Measurements from ENCODE around the gene EDARADD. TPM values are rescaled to one million over a fixed set of nuclear protein-coding genes. Genes with fewer than 3 reads are reported as not detected.

EDARADD gene
- total RNA-seq, 1 experiment from 2014 or later: 0.91 TPM

- Histone ChIP-seq H3K9ac (ENCODE audit: low read length) (no peak overlapping the region), H4K20me1 (ENCODE audit: low read length) (no peaks in the 10 kb centered on the region), H3K27me3 (ENCODE audit: low read length) (no peaks in the 10 kb centered on the region), H3K9me2 (replicated peaks; ENCODE audit: low read length) (no peaks in the 10 kb centered on the region), H3K27ac (ENCODE audit: low read length) (no peak overlapping the region), H3K9me3 (ENCODE audit: low read length) (no peaks in the 10 kb centered on the region), H3K4me3 (ENCODE audit: low read length) (no peak overlapping the region), H3K36me3 (ENCODE audit: low read depth, low read length) (no peaks in the 10 kb centered on the region; the same call in 1 of the 2 replicates), H3K4me1 (ENCODE audit: insufficient read depth, low read length) (peaks cover 18% of the 10 kb centered on the region), H3F3A (ENCODE audit: low read length, unreplicated experiment) (no peaks in the 10 kb centered on the region), H2AFZ (ENCODE audit: low read length) (no peak overlapping the region), H3K79me2 (ENCODE audit: low read length) (0 out of 2 replicates have a peak, but pooled peaks cover 3% of the 10 kb centered on the region), H3K4me2 (ENCODE audit: low read length) (no peak overlapping the region)
- ChIA-PET POLR2A (ENCODE audit: unreplicated experiment) (no interaction called here), CTCF (no interaction called here)
- no peak for DNase-seq
- BruUV-seq (replicated peaks): no TSS peak
- no peak for ATAC-seq
- no peak for TF ChIP-seq CTCF (conservative IDR thresholded peaks at IDR 0.05; ENCODE audit: low read depth, low read length)
- no peak for TF ChIP-seq EZH2 (IDR thresholded peaks at IDR 0.05; ENCODE audit: low read length, unreplicated experiment)
- TF ChIP-seq EZH2phosphoT487 (IDR thresholded peaks at IDR 0.05; ENCODE audit: borderline replicate concordance, low read length): no peak
- intact Hi-C loops (cut with micrococcal nuclease): loop anchor here (5.0 kb wide), 2 partner anchors 41 to 251 kb away; partner anchors contain the start of gene ERO1B
Observed at GRCh38 chr1:236532850-236533249, 138.8 kb downstream of the EDARADD start.

- TF ChIP-seq CTCF (conservative IDR thresholded peaks at IDR 0.05; ENCODE audit: low read depth, low read length) (no peak), EZH2 (IDR thresholded peaks at IDR 0.05; ENCODE audit: low read length, unreplicated experiment) (no peak), EZH2phosphoT487 (IDR thresholded peaks at IDR 0.05; ENCODE audit: borderline replicate concordance, low read length) (no peak)
- no peak overlapping the region for H3K9ac ChIP-seq (ENCODE audit: low read length)
Observed at GRCh38 chr1:236534151-236534651, 140.1 kb downstream of the EDARADD start.

More at GRCh38 chr1:236534151-236534651, 140.1 kb downstream of the EDARADD start:
- Histone ChIP-seq H3K79me2 (ENCODE audit: low read length) (0 out of 2 replicates have a peak, but pooled peaks cover 3% of the 10 kb centered on the region), H3K36me3 (ENCODE audit: low read depth, low read length) (no peaks in the 10 kb centered on the region; the same call in 1 of the 2 replicates), H3K9me3 (ENCODE audit: low read length) (no peaks in the 10 kb centered on the region), H3K27ac (ENCODE audit: low read length) (no peak overlapping the region), H3K9me2 (replicated peaks; ENCODE audit: low read length) (no peaks in the 10 kb centered on the region), H3F3A (ENCODE audit: low read length, unreplicated experiment) (no peaks in the 10 kb centered on the region), H4K20me1 (ENCODE audit: low read length) (no peaks in the 10 kb centered on the region), H3K4me3 (ENCODE audit: low read length) (no peak overlapping the region), H2AFZ (ENCODE audit: low read length) (no peak overlapping the region), H3K4me2 (ENCODE audit: low read length) (no peak overlapping the region), H3K27me3 (ENCODE audit: low read length) (no peaks in the 10 kb centered on the region), H3K4me1 (ENCODE audit: insufficient read depth, low read length) (peaks cover 18% of the 10 kb centered on the region)
- intact Hi-C loops (cut with micrococcal nuclease): loop anchor here (5.0 kb wide), 2 partner anchors 42 to 252 kb away; partner anchors contain the start of gene ERO1B
- no TSS peak for BruUV-seq (replicated peaks)
- ChIA-PET CTCF (no interaction called here), POLR2A (ENCODE audit: unreplicated experiment) (no interaction called here)
- peak; percentile 36 for DNase-seq
- ATAC-seq: peak; percentile 25; the same call in 1 of the 2 replicates

Other genes with a start within 250 kb of the EDARADD start
- gene ERO1B, start 112.3 kb upstream of the EDARADD start, total RNA-seq (2014; rRNA removed): 0.46 and 0.95 TPM in 2 replicates
- 45.7 and 47.9 TPM in 2 replicates for gene LGALS8, start 129.7 kb downstream of the EDARADD start, total RNA-seq (2014; rRNA removed)
- 27.6 TPM in 2 replicates for gene HEATR1, start 210.2 kb downstream of the EDARADD start, total RNA-seq (2014; rRNA removed)

Data from PC-3 (cell line).